Calu3 (cell line): ENCODE data around the gene RFX3. TPM values are rescaled to one million over a fixed set of nuclear protein-coding genes. Genes with fewer than 3 reads are reported as not detected.
A peak's percentile ranks its signal among the peaks of the same experiment; 100 is the strongest.

Source experiments
- BruUV-seq: library from RNA; stranded (reverse); fragments of 400-500 nt; replicated peaks from 2 replicates; lab custom pipeline; 2021; lab: Mats Ljungman, UMichigan
- CTCF ChIA-PET: fragments of 300-600 bp; sonication (Branson Sonifier 250); formaldehyde crosslinking; loops from one replicate; lab custom pipeline; 2022; ENCODE audit warnings: antibody characterized with exemption; lab: Charles Lee
- DNase-seq: peaks from one replicate; pipeline ENCODE4 v3.0.0; 2022
- H3K27ac Mint-ChIP-seq: one replicate; pipeline ENCODE4 v1.8.0; 2022; ENCODE audit warnings: mixed read lengths; ENCODE audit not compliant: unreplicated experiment
- H3K27me3 Mint-ChIP-seq: one replicate; pipeline ENCODE4 v1.8.0; 2022; ENCODE audit warnings: mixed read lengths; ENCODE audit not compliant: unreplicated experiment
- H3K36me3 Mint-ChIP-seq: one replicate; pipeline ENCODE4 v1.8.0; 2022; ENCODE audit warnings: mild to moderate bottlenecking, moderate library complexity, mixed read lengths; ENCODE audit not compliant: insufficient read depth, unreplicated experiment
- H3K4me1 Mint-ChIP-seq: one replicate; pipeline ENCODE4 v1.8.0; 2022; ENCODE audit warnings: mild to moderate bottlenecking, low read depth, mixed read lengths; ENCODE audit not compliant: unreplicated experiment
- H3K4me3 Mint-ChIP-seq: one replicate; pipeline ENCODE4 v1.8.0; 2022; ENCODE audit warnings: mild to moderate bottlenecking, low read depth, moderate library complexity, mixed read lengths; ENCODE audit not compliant: unreplicated experiment
- H3K9me3 Mint-ChIP-seq: one replicate; pipeline ENCODE4 v1.8.0; 2022; ENCODE audit warnings: low read depth, mixed read lengths; ENCODE audit not compliant: unreplicated experiment
- CTCF ChIP-seq: fragments of 200-600 bp; IDR thresholded peaks from one replicate; pipeline ENCODE4 v1.8.0; 2022; ENCODE audit warnings: antibody characterized with exemption; ENCODE audit not compliant: unreplicated experiment
- intact Hi-C: fragments of 100-400 bp; cut with micrococcal nuclease; formaldehyde crosslinking; loops from one replicate; pipeline ENCODE4 v1.10.0; 2022; ENCODE audit not compliant: unreplicated experiment
- total RNA-seq: library from RNA; stranded (reverse); gene quantifications from 2 replicates; pipeline ENCODE4 v1.2.3, GENCODE V29; 2022

The RFX3 gene
- total RNA-seq, 1 experiment from 2014 or later = 10.1 TPM

GRCh38 chr9:3508521-3509291 is 17.1 kb downstream of the RFX3 start:
- no peaks in the 10 kb centered on the region for H3K36me3 Mint-ChIP-seq
- no peak for DNase-seq
- no peak overlapping the region for H3K4me3 Mint-ChIP-seq
- peaks cover 9% of the 10 kb centered on the region for H3K4me1 Mint-ChIP-seq
- peak overlapping the region; percentile 34 for H3K27ac Mint-ChIP-seq
- intact Hi-C loops = no loop called here
- CTCF ChIA-PET = no interaction called here
- TF ChIP-seq CTCF = no peak
- no peaks in the 10 kb centered on the region for H3K9me3 Mint-ChIP-seq
- no TSS peak for BruUV-seq
- no peaks in the 10 kb centered on the region for H3K27me3 Mint-ChIP-seq

- no peak for DNase-seq
- no peak overlapping the region for H3K27ac Mint-ChIP-seq
- H3K36me3 Mint-ChIP-seq = no peaks in the 10 kb centered on the region
- BruUV-seq = no TSS peak
- TF ChIP-seq CTCF = no peak
- H3K4me3 Mint-ChIP-seq = no peak overlapping the region
- CTCF ChIA-PET = no interaction called here
- intact Hi-C loops = no loop called here
- H3K27me3 Mint-ChIP-seq = no peaks in the 10 kb centered on the region
- H3K9me3 Mint-ChIP-seq = no peaks in the 10 kb centered on the region
- peaks cover 9% of the 10 kb centered on the region for H3K4me1 Mint-ChIP-seq
These were observed 17.7 kb downstream of the RFX3 start for GRCh38 chr9:3508078-3508431.

GRCh38 chr9:3507395-3508077 is 18.3 kb downstream of the RFX3 start:
- Mint-ChIP-seq H3K4me1 (peaks cover 9% of the 10 kb centered on the region), H3K9me3 (no peaks in the 10 kb centered on the region), H3K27me3 (no peaks in the 10 kb centered on the region), H3K27ac (no peak overlapping the region), H3K36me3 (no peaks in the 10 kb centered on the region), H3K4me3 (no peak overlapping the region)
- no TSS peak for BruUV-seq
- CTCF ChIA-PET = no interaction called here
- intact Hi-C loops = no loop called here
- TF ChIP-seq CTCF = no peak
- DNase-seq = no peak

- H3K36me3 Mint-ChIP-seq = no peaks in the 10 kb centered on the region
- no peak for TF ChIP-seq CTCF
- CTCF ChIA-PET = interaction anchor here (0.6 kb wide), 1 partner anchor 13 kb away, joined by 4 read pairs; no protein-coding TSS in a partner anchor
- no peak overlapping the region for H3K4me3 Mint-ChIP-seq
- no peak overlapping the region for H3K27ac Mint-ChIP-seq
- intact Hi-C loops = no loop called here
- H3K4me1 Mint-ChIP-seq = peaks cover 9% of the 10 kb centered on the region
- no peaks in the 10 kb centered on the region for H3K27me3 Mint-ChIP-seq
- DNase-seq = no peak
- no TSS peak for BruUV-seq
- no peaks in the 10 kb centered on the region for H3K9me3 Mint-ChIP-seq
These were observed 19.6 kb downstream of the RFX3 start for GRCh38 chr9:3506164-3506563.
